EL (cell line): ENCODE data around the gene PRKG1.

ENCODE experiments used
- DNase-seq: peaks from one replicate; pipeline ENCODE4 v3.0.0-alpha.2; 2016

Gene PRKG1

GRCh38 chr10:51905032-51905431 is 830.7 kb downstream of the PRKG1 start:
- no peak for DNase-seq

- no peak for DNase-seq
Measured at GRCh38 chr10:51907361-51907760, 833.1 kb downstream of the PRKG1 start.

DNA sequence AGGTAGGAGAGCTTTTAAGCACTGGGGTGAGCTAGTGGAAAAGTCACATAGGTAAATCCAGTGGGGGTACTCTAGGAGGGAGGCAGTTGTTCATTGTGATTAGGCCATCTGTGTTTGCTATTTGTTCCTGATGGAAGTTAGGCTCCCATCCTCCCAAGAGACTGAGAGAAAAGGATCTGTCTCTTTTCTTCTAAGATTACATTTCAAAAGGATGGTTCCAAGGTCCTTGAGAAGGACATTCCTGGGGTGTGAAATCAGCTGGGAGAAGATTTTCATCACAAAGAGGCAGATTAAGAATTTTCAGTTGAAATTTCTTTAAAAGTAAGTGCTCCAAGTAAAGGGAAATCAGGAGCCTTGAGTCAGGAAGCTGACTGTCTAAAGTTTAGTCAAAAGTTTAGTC is 835.9 kb downstream of the PRKG1 start:
- no peak for DNase-seq

- no peak for DNase-seq
Measured at GRCh38 chr10:51910596-51910995, 836.3 kb downstream of the PRKG1 start.

DNA sequence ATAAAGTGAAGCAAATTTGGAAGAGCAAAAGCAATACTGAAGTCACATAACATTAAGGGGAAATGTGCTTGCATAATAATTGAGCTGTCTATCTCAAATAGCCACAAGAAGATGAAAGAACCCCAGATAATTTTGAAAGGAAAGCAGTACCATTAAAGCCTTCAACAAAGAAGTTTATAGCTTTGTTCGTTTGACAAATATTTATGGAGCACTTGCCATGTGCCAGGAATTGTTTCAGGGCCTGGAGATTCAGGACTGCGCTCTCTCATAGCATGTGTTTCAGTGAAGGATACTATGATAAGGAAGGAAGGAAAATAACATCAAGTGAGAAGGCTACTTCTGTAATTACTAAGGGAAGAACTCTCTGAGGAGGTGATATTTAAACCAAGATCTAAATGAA is 837.4 kb downstream of the PRKG1 start:
- DNase-seq: no peak

DNA sequence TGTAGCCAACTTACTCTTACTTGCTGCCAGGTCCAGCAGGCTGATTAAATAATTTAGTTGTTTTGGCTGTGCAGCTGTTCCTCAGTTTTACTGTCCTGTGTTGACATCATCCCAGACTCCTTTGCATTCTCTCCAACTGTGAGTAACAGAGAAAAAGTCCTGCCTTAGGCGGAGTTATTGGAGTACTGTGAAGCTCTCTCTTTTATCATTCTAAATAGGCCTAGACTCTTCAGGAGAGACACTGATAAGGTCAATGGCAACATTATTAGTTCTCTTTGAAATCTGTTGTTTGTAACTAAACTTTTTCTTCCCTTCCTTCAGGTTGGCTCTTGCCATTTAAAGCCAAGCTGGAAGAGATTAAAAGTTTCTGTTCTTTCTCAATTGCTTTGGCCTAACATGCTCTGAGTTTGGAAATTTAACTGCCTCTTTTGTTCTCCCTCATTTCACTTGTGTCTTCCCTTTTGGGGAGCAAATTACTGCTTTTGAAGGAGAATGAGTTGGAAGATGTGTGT is 840.8 kb downstream of the PRKG1 start:
- no peak for DNase-seq

DNA sequence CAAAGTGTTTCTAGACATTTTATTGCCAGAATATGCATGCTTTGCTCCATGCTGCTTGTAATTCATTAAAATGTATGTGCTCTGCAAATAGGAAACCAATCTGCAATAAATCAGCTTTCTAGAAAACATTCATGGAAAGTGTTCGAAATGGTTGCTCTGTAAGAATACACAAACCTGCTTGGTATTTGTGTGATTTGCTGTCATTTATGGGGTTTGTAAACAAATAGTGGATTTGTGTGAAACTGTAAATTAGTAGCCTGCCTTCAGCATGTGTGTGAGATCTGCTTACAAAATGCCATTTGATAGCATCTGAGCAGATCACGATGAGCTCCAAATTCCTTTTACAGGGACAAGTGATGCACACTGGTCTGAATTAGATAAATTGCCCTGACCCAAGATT is 844.2 kb downstream of the PRKG1 start:
- no peak for DNase-seq

GRCh38 chr10:51918884-51919325 is 844.6 kb downstream of the PRKG1 start:
- DNase-seq: no peak

DNA sequence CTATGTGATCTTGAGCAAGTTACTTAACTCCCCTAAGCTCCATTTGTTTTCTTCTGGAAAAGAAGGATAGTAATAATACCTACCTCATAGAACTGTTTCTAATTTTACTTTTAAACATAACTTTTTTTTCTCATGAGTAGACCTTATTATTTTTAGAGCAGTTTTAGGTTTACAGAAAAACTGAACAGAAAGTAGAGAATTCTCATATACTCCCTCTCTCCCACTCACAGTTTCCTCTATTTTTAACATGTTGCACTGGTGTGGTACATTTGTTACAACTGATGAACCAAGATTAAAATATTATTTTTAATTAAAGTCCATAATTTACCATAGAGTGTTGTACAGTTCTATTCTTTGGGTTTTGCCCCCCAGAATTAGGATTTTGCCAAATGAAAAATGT is 846.4 kb downstream of the PRKG1 start:
- DNase-seq: no peak

DNA sequence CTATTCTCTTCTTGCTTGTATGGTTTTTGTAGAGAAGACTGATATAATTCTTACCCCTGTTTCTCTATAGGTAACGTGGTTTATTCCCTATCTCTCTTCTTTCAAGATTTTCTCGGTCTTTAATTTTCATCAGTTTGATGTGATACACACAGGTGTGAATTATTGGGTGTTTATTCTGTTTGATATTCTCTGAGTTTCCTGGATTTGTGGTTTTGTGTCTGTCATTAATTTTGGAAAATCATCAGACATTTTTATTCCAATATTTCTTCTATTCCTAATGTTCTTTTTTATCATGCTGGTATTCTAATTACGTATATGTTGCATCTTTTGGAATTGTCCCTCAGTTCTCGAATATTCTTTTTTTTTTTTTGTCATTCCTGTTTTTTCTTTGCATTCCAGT is 850.1 kb downstream of the PRKG1 start:
- no peak for DNase-seq

DNA sequence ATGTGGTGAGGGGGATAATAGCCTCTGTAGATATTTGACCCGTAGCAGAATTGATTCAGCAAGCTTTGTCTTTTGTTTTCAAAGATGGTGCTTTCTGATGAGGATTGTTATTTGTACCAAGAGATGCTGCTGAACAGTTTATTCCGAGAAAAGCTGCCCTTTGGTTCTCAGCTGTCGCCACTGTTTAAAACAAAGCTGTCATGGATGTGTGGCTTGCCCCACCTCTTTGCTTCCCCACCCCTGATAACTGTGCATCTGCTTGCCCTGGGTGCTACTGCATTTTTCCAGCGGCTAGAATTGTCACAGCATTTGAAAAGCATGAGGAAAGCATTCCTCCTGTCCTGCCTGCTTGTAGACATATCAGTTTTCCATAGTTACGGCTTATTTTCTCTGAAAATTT is 852.0 kb downstream of the PRKG1 start:
- no peak for DNase-seq

- no peak for DNase-seq
Measured at GRCh38 chr10:51928162-51928561, 853.9 kb downstream of the PRKG1 start.

- no peak for DNase-seq
Measured at GRCh38 chr10:51932530-51932929, 858.2 kb downstream of the PRKG1 start.

- no peak for DNase-seq
Measured at GRCh38 chr10:51934373-51934772, 860.1 kb downstream of the PRKG1 start.

GRCh38 chr10:51935341-51935740 is 861.1 kb downstream of the PRKG1 start:
- DNase-seq: no peak

GRCh38 chr10:51937308-51938140 is 863.2 kb downstream of the PRKG1 start:
- DNase-seq: peak; percentile 13

DNA sequence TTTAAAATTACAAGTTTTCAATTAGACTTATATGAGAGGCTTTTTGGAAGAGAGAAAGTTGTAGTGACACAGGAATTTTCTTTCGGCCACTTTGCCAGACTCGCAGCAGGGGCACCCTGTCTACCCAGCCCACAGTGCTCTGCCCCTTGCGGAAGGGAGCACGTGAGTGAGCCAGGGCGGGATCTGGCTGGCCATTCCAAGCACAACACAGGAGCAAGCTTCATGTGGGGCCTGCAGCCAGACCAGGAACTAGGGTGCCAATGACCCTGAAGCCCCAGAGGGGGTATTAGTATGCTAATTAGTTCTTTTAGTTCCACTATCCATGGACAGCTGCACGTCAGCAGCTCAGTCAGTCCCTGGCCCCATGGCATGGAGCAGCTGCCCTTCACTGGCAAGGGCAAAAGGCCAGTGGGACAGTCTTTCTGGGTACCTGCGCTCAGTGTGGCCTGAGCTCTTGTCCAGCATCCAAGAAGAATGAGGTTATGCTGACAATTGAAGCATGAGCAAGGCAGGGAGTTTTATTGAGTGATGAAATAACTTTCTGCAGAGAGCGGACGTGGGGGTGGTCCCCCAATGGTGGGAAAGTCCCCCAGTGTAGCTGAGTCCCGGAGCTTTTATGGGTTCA is 876.2 kb downstream of the PRKG1 start:
- DNase-seq: no peak

DNA sequence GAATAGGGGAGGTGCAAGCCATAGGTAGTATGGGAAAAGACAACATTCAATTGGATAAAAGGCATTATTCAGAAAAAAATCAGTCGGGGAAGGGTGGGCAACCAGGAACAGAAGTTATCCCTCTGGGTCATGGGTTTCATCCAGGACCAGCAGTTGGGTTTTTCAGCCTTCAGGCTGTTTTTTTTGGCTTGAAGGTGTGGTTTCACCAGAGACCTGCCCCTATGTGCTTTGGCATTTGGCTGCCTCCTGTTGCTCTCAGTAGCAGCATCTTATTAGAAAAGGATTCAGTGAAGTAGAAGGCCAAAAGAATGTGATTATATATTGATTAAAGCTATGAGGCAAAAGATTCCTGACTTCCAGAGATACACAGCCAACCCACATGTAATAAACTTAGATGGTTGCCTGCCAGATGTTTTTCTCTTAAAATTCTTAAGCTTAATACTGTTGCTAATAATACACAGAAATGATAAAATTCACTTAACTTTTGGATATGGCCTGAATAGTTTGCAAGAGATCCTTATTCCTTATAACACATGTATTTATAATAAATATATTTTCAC is 876.8 kb downstream of the PRKG1 start:
- no peak for DNase-seq

DNA sequence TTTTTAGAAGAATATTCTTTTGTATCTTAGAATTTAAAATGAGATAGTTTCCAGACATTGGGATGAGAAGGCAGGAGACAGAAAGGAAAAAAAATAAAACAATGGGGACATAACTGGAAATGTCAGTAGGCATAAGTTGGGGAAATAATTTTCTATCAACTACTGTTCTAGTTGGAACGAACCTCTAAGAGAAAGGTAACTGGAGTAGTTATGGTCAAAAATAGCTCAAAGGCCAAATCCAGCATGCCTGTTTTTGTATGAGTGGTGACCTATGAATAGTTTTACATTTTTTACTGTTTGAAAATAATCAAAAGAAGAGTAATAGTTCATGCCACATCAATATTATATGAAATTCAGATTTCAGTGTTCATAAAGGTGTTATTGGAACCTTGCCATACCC is 877.3 kb downstream of the PRKG1 start:
- DNase-seq: no peak

DNA sequence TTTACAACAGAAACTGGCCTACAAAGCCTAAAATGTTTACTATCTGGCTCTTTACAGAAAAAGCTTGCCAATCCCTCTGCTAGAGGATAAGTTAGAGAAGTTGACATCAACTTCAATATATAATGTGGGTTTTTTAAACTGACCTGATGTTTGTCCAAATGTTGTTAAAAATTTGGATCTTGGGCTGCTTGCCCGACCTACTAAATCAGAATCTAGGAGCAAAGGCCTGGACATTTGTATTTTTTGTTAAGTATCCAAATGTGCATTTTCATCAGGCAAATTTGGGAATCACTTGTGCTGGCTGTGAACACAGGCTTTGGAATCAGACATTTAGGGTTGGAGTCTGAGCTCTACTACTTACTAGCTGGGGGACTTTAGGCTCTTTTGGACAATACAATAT is 877.8 kb downstream of the PRKG1 start:
- no peak for DNase-seq

- DNase-seq: no peak
Measured at GRCh38 chr10:51955696-51956095, 881.4 kb downstream of the PRKG1 start.

GRCh38 chr10:51956822-51957221 is 882.5 kb downstream of the PRKG1 start:
- DNase-seq: no peak

DNA sequence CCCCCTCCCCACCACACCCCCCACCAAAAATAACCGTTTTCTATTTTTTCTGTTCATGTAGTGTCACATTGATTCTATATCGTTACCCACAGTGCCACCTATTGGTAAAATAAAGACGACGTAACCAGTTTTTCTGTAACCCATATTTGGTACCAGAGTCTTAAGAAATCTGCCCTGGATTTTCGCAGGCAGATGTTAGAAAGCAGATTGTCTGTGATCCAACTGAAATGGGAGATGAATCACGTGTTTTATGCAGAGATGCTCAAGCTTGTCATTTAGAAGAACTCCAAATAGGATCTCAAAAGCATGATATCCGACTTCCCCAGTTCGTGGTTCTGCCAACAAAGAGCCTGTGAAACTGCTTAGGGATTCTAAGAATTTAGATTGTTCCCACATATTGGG is 886.2 kb downstream of the PRKG1 start:
- DNase-seq: peak; percentile 38

- DNase-seq: no peak
Measured at GRCh38 chr10:51961401-51961800, 887.1 kb downstream of the PRKG1 start.
